C1 segment of cervical spinal cord (tissue), 14 donors: Measurements from ENCODE around the gene TPM3.
"Not testable (repeated sequence)": the region's sequence is repeated elsewhere in the genome, so short reads cannot be mapped to it uniquely, and the experiment has no call there.

ENCODE experiments used
- DNase-seq, 14 donors: peaks; one replicate each; lab custom pipeline; 2025; lab: John Stamatoyannopoulos, UW

The TPM3 gene

GRCh38 chr1:154191990-154192461 is at the start of gene TPM3:
Gene TPM3 (minus strand): TSS chr1:154192100. CDS start chr1:154192018, 82 bp downstream.
- no peak for DNase-seq

- no peak for DNase-seq
These were observed 48.5 kb upstream of the TPM3 start for GRCh38 chr1:154240294-154240833.

- DNase-seq = no peak
These were observed 47.6 kb upstream of the TPM3 start for GRCh38 chr1:154239491-154239890.

GRCh38 chr1:154237880-154238506 is 46.1 kb upstream of the TPM3 start:
- no peak for DNase-seq

GRCh38 chr1:154237435-154237834 is 45.5 kb upstream of the TPM3 start:
- DNase-seq = no peak

GRCh38 chr1:154236855-154237254 is 45.0 kb upstream of the TPM3 start:
- no peak for DNase-seq

GRCh38 chr1:154233127-154233526 is 41.2 kb upstream of the TPM3 start:
- not testable (repeated sequence) for DNase-seq

GRCh38 chr1:154231112-154231511 is 39.2 kb upstream of the TPM3 start:
- DNase-seq = not testable (repeated sequence)

- DNase-seq = no peak
These were observed 33.5 kb upstream of the TPM3 start for GRCh38 chr1:154225370-154225769.

GRCh38 chr1:154223621-154224020 is 31.7 kb upstream of the TPM3 start:
- no peak for DNase-seq

GRCh38 chr1:154222918-154223317 is 31.0 kb upstream of the TPM3 start:
- no peak for DNase-seq

- DNase-seq = no peak
These were observed 30.6 kb upstream of the TPM3 start for GRCh38 chr1:154222518-154222917.

- DNase-seq = peak in 11 of 14 donors; percentile 33 to 79 (median 62)
These were observed 29.5 kb upstream of the TPM3 start for GRCh38 chr1:154221278-154222001.

GRCh38 chr1:154220970-154221277 is 29.0 kb upstream of the TPM3 start:
- DNase-seq = peak in 1 of 14 donors; percentile 72

GRCh38 chr1:154220071-154220969 is 28.4 kb upstream of the TPM3 start, which contains the start of gene UBAP2L:
Gene UBAP2L (plus strand): TSS chr1:154220955. CDS start chr1:154225124, 4,169 bp downstream.
- DNase-seq = peak; percentile 88 to 100 (median 98)

GRCh38 chr1:154219541-154219940 is 27.6 kb upstream of the TPM3 start:
- DNase-seq = no peak

- DNase-seq = no peak
These were observed 26.6 kb upstream of the TPM3 start for GRCh38 chr1:154218545-154218944.

- DNase-seq = no peak
These were observed 21.4 kb upstream of the TPM3 start for GRCh38 chr1:154213274-154213673.

- no peak for DNase-seq
These were observed 20.2 kb upstream of the TPM3 start for GRCh38 chr1:154212083-154212482.

- no peak for DNase-seq
These were observed 16.9 kb upstream of the TPM3 start for GRCh38 chr1:154208677-154209388.

- DNase-seq = no peak
These were observed 15.4 kb upstream of the TPM3 start for GRCh38 chr1:154207262-154207661.
